Stimulated activated CD8-positive, alpha-beta memory T cell treated with anti-CD3 and anti-CD28 coated beads, Interleukin-2, amount 100 ng/mL, for 1 hour (primary cell): ENCODE measurements around the gene CACNA1D.

Source experiments
- DNase-seq, 2 donors: peaks; one replicate each; pipeline ENCODE4 v3.0.0-alpha.2; 2020; ENCODE audit warnings: low read depth in 2 of 2

Gene CACNA1D

GRCh38 chr3:53822331-53822741 lies 327.9 kb downstream of the CACNA1D start:
- no peak for DNase-seq

DNA sequence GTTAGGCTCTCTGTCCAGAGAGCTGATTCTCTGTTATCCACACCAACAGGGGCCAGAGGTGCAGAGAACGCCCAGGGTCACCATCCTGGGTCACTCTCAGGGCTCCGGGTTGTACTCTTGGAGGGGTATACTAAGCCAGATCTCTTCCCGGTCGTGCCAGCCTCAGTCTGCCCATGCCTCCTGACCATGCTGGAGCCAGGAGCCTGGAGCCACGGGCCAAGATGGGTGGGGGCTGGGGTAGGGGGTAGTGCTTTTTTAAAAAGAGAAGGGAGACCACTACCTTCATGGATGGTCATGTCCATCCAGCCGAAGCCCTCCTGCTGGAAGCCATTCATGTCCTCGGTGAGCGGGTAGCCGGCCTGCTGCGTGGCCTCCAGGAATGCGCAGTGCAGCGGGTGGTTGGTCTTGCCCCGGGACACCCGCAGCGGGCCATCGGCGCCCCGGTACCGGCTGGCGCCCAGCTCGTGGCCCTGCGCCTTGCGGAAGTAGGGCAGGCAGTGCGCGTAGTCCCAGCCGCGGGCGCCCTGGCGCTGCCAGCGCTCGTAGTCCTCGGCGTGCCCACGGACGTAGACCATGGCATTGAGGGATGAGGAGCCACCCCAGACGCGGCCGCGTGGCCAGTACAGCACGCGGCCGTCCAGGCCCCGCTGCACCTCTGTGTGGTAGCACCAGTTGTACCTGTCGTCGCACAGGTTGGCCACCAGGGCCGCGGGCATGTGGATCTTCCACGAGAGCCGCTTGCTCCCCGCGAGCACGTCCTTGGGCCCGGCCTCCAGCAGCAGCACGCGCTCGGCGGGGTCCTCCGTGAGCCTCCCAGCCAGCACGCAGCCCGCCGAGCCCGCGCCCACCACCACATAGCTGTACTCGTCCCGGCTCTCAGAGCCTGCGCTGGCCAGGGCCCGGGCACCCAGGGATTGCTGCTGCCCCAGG lies 328.9 kb downstream of the CACNA1D start:
- DNase-seq, result no peak

DNA sequence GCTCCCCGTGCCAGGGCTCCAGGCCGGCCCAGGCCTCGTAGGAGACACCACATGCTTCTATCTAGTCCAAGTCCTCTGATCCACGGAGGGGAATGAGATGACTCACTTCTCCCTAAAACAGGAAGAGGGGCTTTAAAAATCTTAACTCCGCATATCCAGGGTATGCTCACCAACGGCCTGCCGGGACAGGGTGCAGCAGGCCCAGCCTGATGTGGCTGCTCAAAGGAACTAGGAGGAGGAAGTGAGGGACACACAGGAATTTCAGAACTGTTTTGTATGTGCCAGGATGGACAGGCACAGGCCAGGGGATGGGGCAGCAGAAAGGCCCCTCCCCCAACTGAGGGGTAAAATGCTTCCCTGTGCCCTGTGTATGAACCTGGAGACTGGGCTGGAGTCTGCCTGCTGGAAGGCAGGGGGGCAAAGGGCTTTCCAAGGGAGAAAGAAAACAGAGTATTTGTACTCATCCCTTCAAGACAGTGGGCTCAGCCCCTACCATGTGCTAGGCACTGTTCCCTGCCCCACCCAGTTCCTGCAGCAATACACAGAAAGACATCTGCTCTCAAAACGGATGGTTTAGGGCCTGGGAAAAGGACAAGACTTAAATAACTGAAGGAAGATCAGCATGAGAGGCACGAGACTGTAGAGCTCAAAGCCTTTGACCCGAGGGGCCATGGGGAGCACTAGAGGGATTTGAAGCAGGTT lies 329.7 kb downstream of the CACNA1D start:
- no peak for DNase-seq

DNA sequence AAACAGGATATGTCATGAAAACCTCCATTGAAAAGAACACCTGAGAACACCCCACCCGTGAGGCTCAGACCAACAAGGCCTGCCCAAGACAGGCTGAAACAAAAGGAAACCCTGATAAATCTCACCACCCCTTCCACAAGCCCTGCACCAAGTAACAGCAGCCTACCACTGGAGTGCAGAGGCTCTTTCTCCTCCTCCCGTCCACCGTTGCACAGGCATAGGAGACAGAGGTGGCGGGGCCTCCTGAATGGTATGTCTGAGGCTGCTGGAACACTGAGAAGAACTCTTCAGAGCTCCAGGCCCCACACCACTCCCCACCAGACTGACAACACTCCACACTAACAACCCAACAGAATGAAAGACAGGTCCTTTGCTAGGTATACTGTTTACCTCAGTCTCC lies 330.4 kb downstream of the CACNA1D start:
- no peak for DNase-seq

DNA sequence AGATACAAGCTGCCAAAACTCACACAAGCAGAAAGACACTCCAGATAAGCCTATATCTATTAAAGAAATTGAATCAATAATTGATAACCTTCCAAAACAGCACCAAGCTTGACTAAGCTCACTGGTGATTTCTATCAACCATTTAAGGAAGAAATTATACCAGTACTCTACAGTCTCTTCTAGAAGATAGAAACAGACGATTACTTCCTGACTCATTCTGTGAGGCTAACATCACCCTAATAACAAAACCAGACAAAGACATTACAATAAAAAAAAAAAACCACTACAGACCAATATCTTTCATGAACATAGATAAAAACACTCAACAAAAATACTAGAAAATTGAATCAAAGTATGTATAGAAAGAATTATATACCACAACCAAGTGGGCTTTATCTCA lies 331.6 kb downstream of the CACNA1D start:
- DNase-seq, result no peak

DNA sequence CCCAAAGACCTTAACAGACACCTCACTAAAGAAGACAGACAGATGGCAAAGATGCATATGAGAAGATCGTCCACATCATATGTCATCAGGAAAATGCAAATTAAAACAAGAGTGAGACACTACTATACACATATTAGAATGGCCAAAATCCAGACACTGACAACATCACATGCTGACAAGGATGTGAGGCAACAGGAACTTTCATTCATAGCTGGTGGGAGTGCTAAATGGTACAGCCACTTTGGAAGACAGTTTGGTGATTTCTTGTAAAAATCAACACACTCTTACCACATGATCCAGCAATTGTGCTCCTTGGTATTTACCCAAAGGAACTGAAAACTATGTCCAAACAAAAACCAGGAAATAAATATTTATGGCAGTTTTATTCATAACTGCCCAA lies 334.2 kb downstream of the CACNA1D start:
- DNase-seq, result no peak

DNA sequence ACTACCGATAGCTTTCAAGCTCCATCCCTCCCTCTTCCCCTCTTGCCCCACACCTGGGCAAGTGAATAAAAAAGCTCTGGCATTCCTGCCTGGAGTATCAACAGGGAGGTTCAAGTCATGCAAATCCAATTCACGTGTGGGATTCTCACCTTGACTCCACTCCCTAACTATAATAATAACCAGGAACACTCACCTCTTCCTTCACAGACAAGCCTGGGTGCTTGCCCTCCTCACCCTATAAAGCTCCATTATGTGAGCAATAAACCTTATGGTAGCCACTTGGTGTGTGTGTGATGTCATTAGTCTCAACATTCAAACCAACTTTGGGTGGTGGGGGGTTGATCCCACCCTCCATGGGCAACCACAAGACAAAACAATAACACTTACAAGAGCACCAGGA lies 335.2 kb downstream of the CACNA1D start:
- no peak for DNase-seq

GRCh38 chr3:53830944-53831343 lies 336.5 kb downstream of the CACNA1D start:
- DNase-seq, result no peak

DNA sequence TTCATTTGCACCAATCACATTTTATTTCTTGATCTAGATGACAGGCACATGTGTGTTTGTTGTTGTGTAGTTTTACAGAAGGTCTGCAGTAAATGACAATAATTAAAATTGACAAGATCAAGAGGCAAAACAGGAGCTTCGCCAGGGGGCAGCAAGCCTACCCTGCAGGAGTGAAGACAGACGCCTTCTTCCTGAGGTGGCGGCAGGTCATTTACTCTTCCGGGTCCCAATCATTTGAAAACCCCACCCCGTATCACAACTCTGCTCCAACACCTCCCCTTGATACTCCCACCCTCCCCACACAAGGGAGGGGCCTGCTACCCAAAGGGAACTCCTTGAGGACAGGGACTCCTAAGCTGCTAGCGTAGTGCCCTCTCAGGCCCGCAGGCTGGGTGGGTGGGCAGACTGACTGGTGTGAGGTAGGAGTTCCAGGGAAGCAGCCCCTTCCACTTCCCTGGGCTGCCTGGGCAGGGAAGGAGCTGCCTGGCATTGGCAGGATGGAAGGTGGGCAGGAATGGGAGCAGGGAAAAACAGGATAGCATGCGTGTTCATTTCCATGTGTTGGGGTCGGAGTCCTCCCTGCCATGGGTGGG lies 338.7 kb downstream of the CACNA1D start:
- no peak for DNase-seq

- no peak for DNase-seq
These were observed 339.3 kb downstream of the CACNA1D start for GRCh38 chr3:53833700-53834099.

GRCh38 chr3:53834429-53835095 lies 340.2 kb downstream of the CACNA1D start:
- DNase-seq, result no peak

GRCh38 chr3:53835257-53835656 lies 340.8 kb downstream of the CACNA1D start:
- no peak for DNase-seq

DNA sequence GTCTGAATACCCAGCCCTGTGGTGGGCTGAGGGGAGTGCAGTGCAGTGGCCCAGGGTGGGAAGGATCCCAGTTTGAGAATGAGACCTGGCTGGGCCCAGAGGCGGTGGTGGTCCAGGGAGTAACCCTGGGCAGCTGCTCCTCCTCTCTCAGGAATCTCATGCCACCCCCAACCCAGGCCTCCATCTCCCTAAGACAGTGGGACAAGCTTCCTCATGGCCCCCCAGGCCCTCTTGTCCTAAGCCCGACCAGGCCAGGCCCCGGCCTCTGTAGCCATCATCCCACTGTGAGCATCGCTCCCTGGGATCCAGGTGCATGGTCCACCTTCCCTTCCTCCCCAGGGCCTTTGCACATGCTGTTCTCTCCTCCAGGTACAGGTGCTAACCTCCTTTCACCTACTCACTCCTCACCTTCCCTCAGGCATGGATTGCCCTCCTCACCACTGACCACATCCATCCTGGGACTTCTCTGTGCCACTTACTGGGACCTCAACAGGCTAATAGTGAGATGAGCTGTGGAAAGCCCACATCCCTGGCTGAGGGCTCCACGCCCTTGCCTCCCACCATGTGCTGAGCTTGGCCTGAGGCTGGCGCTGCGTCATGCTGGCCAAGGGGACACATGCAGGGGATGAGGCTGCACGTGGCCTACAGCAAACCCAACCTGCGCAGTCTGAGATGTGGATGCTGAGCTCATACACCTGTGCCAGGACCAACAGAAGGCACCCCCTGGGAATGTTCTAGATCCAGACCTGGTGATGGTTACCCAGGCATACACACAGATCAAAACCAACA lies 341.9 kb downstream of the CACNA1D start:
- no peak for DNase-seq

GRCh38 chr3:53837331-53837730 lies 342.9 kb downstream of the CACNA1D start:
- no peak for DNase-seq

DNA sequence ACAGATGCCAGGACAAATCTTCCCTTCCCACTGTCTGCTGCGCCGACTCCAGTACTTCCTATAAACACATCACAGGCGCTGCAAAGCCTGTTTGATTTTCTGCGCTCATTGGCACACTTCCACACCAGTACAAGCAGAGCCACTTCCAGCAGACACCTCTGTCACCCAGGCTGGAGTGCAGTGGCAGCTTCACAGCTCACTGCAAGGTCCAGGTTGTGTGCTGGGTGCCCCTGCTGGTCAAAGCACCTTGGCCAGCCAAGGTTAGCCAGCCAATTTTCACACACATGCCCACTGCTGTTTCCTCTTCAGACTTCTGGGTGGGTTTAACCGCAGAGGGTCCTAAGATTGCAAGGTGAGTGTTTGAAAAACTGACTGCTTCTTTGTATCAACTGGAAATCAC lies 346.9 kb downstream of the CACNA1D start:
- DNase-seq, result no peak

GRCh38 chr3:53842436-53843194 lies 348.2 kb downstream of the CACNA1D start:
- no peak for DNase-seq

DNA sequence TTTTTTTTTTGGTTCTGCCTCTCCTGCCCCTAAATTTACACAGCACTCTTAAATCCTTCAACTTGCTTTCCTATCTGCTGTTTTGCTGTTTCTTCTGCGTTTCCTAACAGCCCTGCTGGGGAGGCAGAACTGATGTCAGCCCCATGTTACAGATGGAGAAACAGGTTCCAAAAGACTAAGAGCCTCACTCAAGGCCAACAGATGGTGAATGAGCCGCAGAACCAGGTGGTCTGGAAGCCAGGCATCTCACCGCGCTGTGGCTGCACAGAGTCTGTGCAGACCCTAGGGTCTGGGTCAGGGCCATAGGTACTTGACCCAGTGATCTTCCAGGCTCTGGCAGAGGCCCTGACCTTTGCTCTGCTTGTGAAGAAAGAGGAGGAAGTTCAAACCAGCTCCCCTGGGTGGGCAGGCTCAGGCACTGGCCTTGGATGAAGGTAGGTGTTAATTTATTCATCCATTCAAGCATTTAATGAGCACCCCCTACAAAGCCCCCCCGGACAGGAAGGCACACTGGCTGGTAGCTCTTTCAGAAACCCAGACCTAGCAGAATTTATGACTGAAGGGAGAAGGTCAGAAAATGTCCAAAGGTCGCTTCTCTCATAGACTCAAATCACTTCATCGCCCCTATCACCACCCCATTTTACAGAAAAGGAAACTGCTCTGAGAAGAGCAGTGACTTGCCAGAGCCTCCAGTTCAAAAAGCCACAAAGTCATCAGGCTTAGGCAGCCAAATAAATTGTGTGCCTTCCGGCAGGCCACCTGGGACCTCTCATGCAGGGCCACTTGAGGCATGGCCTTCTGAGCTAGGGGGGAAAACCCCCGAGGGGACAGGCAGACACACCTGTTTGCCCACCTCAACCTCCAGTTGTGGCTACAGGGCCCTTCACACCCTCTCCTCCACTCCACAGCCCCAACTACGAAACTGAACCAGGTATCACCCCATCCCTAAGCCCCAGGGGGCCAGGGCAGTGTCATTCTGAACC lies 349.1 kb downstream of the CACNA1D start:
- no peak for DNase-seq

GRCh38 chr3:53844262-53845102 lies 350.1 kb downstream of the CACNA1D start:
- DNase-seq, result no peak
